HG03354 (cell line): ENCODE data around the gene MS4A15.
A peak's percentile ranks its signal among the peaks of the same experiment; 100 is the strongest.

Source experiments
- ATAC-seq: cut with Tn5 transposase; IDR thresholded peaks from one replicate; pipeline ENCODE4 v1.9.1; 2021; ENCODE audit warnings: mild to moderate bottlenecking; ENCODE audit not compliant: unreplicated experiment, poor library complexity, severe bottlenecking

The MS4A15 gene

GRCh38 chr11:60774726-60775125 lies 18.1 kb downstream of the MS4A15 start:
- ATAC-seq = no peak

- peak; percentile 84 for ATAC-seq
These were observed 18.8 kb downstream of the MS4A15 start for GRCh38 chr11:60775420-60775961.

DNA sequence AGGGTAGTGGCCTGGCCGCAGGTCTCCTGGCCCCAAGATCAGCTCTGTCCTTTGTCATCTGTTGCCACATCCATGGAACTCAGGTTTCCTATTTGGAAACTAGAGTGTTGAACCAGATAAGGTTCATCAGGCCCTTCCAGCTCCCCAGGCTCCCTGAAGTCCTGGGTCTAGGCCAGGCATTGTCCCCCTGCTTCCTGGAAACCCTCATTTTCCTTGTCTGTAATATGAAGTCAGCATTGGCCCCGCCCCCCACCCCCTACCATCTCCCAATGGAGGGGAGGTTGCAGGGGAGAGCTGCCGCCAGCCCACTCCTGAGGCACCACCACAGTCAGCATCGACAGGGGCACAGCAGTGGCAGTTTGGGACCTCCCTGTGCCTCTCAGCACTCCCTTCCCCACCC lies 19.5 kb downstream of the MS4A15 start:
- ATAC-seq = no peak

GRCh38 chr11:60777106-60777505 lies 20.4 kb downstream of the MS4A15 start:
- no peak for ATAC-seq

DNA sequence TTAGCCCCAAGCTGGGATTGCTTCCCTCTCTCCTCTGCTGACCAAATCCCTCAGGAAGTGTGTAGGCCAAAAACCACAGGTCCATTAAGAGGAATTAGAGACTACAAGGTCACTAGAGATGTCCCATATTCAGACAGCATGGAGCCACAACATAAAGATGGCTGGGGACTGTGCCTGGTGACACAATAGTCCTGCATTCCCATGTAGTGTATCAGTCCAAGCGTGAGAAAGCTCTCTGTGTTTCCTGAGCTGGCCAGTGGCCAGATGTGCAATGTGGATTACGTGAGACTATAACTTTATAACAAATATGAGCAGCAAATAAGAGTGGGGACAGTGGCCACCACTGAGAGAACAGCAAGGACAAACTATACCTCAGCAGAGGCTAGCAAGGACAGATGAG lies 20.9 kb downstream of the MS4A15 start:
- no peak for ATAC-seq

GRCh38 chr11:60780065-60780464 lies 23.4 kb downstream of the MS4A15 start:
- no peak for ATAC-seq

- no peak for ATAC-seq
These were observed 24.1 kb downstream of the MS4A15 start for GRCh38 chr11:60780774-60781173.

GRCh38 chr11:60781286-60781980 lies 24.8 kb downstream of the MS4A15 start:
- no peak for ATAC-seq

- ATAC-seq = no peak
These were observed 25.3 kb downstream of the MS4A15 start for GRCh38 chr11:60781981-60782316.

- no peak for ATAC-seq
These were observed 25.9 kb downstream of the MS4A15 start for GRCh38 chr11:60782393-60783140.

- no peak for ATAC-seq
These were observed 26.4 kb downstream of the MS4A15 start for GRCh38 chr11:60783141-60783484.

- no peak for ATAC-seq
These were observed 27.2 kb downstream of the MS4A15 start for GRCh38 chr11:60783911-60784310.

- ATAC-seq = no peak
These were observed 28.5 kb downstream of the MS4A15 start, which contains the start of gene MS4A10 for GRCh38 chr11:60785136-60785535. MS4A10 (plus strand) TSS chr11:60785333; CDS start chr11:60790336, 5,003 bp downstream.

- ATAC-seq = no peak
These were observed 29.2 kb downstream of the MS4A15 start for GRCh38 chr11:60785806-60786361.

DNA sequence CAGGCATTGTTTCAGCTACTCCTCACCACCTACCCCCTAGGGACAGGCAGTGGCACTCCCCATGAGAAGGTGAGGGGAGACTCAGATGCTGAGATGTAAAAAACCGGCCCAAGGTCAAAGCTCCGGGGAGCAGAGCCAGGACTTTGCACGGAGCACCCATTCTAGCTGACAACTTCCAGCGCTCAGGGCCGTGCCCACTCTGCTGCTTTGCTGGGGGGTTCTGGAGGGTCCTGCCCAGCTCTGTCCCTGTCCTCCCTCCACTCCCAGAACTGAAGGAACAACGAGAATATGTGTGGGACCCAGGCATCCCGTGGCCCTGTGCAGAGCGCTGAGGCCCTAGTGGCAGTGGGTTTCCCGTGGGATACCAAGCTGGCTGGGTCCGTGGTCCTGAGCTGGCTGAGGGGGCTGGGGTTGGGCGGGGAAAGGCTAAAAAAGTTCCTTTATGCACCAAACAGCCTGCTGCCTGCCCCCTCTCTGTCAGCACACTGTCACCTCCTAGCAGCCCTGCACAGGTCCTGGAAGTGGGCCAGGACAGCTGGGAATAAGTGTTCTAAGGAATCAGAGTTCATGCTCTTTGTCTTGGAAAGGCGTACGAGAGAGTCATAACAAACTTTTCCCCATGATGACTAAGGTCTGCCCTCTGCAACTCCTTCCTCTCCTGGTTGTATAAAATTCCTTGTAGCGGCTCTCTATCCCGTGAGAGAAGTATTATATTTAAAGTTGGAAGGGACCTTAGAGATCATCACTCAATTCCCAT lies 30.3 kb downstream of the MS4A15 start:
- no peak for ATAC-seq

- no peak for ATAC-seq
These were observed 31.9 kb downstream of the MS4A15 start for GRCh38 chr11:60788401-60789125.

DNA sequence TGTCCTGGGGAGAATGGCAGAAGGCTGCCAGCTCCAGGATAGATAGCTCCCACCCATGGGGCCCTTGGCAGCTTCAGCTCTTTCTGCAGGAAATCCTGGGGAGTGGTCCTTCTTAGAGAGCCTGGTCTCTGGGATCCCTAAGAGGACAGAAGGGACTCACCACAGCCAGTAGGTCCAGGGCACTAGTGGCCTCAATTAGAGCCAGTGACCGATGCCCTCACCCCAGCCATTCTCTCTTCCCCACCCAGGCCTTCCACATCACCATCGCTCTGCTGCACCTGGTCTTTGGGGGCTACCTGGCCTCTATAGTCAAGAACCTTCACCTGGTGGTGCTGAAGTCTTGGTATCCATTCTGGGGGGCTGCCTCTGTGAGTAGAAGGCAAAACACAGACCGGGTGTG lies 34.1 kb downstream of the MS4A15 start:
- no peak for ATAC-seq

GRCh38 chr11:60791153-60791933 lies 34.7 kb downstream of the MS4A15 start:
- ATAC-seq = no peak

- no peak for ATAC-seq
These were observed 35.9 kb downstream of the MS4A15 start for GRCh38 chr11:60792521-60792920.
